Measurements from ENCODE around the gene PHACTR1. TPM values are rescaled to one million over a fixed set of nuclear protein-coding genes. Genes with fewer than 3 reads are reported as not detected.

Gene PHACTR1
- total RNA-seq, 6 experiments from 2014 or later, result 0.20 to 3.5 (median 0.93) TPM

DNA sequence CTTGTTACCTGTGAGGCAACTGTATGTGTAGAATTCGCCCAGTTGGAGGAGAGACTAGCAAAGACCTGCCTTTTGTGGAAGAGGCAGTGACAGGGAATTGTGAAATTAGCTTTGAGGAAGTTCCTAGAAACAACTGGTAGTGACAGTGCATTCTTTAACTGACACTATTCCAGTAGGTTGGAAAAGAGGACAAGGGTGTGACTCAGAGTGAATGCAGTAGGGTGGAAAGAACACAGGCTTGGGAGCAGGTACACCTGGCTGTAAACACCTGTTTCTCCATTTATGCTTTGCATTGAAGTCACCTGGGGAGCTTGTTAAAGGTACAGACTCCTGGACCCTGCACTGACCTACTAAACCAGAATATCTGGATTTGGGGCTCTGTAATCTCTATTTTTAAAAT is 295.7 kb downstream of the PHACTR1 start:
- Histone ChIP-seq H3K27me3 (peaks cover 0 to 12% of the 10 kb centered on the region in 2 donors), H3K36me3 (no peaks in the 10 kb centered on the region), H3K9me3 (no peaks in the 10 kb centered on the region), H3K27ac (no peak overlapping the region), H3K4me1 (peaks cover 0 to 7% (median 0%) of the 10 kb centered on the region in 4 donors), H3K4me3 (no peak overlapping the region)
- ATAC-seq, result peak in 3 of 4 donors; percentile 17 to 54 (median 54)
- intact Hi-C loops (cut with DNase I), result no loop called here
- no peak for TF ChIP-seq POLR2A (IDR thresholded peaks at IDR 0.05)
- TF ChIP-seq, protein P1, sequence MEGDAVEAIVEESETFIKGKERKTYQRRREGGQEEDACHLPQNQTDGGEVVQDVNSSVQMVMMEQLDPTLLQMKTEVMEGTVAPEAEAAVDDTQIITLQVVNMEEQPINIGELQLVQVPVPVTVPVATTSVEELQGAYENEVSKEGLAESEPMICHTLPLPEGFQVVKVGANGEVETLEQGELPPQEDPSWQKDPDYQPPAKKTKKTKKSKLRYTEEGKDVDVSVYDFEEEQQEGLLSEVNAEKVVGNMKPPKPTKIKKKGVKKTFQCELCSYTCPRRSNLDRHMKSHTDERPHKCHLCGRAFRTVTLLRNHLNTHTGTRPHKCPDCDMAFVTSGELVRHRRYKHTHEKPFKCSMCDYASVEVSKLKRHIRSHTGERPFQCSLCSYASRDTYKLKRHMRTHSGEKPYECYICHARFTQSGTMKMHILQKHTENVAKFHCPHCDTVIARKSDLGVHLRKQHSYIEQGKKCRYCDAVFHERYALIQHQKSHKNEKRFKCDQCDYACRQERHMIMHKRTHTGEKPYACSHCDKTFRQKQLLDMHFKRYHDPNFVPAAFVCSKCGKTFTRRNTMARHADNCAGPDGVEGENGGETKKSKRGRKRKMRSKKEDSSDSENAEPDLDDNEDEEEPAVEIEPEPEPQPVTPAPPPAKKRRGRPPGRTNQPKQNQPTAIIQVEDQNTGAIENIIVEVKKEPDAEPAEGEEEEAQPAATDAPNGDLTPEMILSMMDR (IDR thresholded peaks at IDR 0.05), result no peak
- no peak for DNase-seq
- 22% methylated on average over 1 of the region's 1 CpG for WGBS (ENCODE audit: insufficient coverage, low coverage, low lambda C conversion rate, missing lambda C conversion rate)

DNA sequence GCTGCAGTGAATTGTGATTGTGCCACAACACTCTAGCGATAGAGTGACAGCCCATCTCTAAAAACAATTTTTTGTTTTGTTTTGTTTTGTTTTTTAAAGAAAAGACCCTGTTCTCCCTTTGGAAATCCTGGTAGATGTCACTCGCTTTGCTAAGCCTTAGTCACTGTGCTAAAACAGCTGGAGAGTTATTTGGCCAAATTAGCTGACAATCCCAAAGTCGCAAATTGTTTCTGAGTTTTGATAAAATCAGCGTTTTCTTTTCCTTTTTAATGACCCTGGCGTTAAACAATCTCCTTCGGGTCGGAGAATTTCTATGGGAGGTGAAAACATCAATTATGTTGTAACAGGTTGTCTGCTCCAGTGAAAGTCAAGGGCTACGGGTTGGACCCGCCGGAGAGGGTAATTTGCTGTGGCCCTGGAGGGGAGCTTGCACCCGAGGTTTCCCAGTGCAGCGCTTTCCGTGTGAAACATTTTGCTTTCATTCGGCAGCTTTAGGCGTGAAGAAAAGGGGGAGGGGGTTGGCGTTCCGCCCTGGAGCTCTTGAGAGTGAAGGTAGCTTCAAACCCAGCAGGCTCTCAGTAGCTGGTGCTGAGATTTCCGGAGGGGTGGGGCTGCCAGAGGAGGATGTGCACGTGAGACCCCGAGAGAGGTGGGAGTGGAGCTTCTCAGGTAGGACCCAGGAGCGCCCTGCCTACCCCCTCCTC is 296.6 kb downstream of the PHACTR1 start:
- DNase-seq (peak in 1 of 3 donors; percentile 26), ATAC-seq (peak; percentile 21 to 44 (median 26))
- intact Hi-C loops (cut with DNase I), result no loop called here
- H3K27ac ChIP-seq, result no peak overlapping the region
- H3K4me3 ChIP-seq, result peak overlapping the region; percentile 14 to 42 (median 19)
- no peaks in the 10 kb centered on the region for H3K9me3 ChIP-seq
- TF ChIP-seq, protein P1 (IDR thresholded peaks at IDR 0.05), result no peak
- no peak for TF ChIP-seq POLR2A (IDR thresholded peaks at IDR 0.05)
- H3K36me3 ChIP-seq, result no peaks in the 10 kb centered on the region
- peaks cover 0 to 7% (median 0%) of the 10 kb centered on the region in 4 donors for H3K4me1 ChIP-seq
- WGBS (ENCODE audit: insufficient coverage, low coverage, low lambda C conversion rate, missing lambda C conversion rate), result 5% methylated on average over 20 of the region's 21 CpGs
- H3K27me3 ChIP-seq, result peaks cover 0 to 12% of the 10 kb centered on the region in 2 donors

DNA sequence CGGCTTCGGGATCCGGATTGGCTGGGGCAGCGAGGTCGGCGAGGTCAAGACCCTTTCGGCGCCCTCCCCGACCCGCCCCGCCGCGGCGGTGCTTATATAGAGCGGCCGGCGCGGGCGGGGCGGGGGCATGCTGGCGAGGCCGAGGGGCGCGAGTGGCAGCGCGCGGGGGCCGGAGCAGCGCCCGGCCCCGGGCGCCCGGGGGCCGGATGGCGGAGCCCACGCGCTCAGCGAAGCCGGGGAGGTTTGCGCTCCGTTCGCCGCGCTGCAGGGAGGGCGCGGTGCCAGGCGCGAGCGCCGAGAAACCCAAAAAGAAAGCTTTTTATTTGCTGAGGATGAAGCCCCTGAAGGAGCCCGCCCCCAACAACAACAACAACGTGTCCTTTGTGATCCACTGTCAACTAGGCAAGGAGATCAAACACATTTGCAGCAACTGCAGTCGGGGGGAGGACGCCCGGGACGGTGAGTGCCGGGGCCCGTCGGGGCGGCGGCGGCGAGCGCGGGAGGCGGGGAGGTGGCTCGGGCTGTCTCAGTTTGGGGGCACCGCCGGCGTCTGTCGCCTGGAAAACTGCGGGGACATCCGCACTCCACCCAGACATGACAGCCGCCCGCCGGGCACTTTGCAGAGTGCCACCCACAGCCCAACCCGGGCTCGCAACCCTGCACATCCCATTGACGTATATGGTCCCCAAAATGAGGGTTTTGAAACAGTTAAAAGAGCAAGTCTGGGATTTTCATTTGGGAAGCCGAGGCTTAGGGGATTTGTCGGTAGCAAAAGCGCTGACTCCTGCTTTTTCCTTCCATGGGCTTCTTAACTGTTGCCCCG is 297.3 kb downstream of the PHACTR1 start:
- Histone ChIP-seq H3K36me3 (no peaks in the 10 kb centered on the region), H3K27ac (no peak overlapping the region), H3K27me3 (peaks cover 0 to 12% of the 10 kb centered on the region in 2 donors), H3K4me1 (peaks cover 0 to 7% (median 0%) of the 10 kb centered on the region in 4 donors), H3K4me3 (peak overlapping the region; percentile 14 to 42 (median 19)), H3K9me3 (no peaks in the 10 kb centered on the region)
- intact Hi-C loops (cut with DNase I), result no loop called here
- ATAC-seq (peak; percentile 10 to 43 (median 22)), DNase-seq (no peak)
- WGBS (ENCODE audit: insufficient coverage, low coverage, low lambda C conversion rate, missing lambda C conversion rate), result 4% methylated on average over 25 of the region's 83 CpGs
- no peak for TF ChIP-seq POLR2A (IDR thresholded peaks at IDR 0.05)
- TF ChIP-seq, protein P1 (IDR thresholded peaks at IDR 0.05), result no peak

DNA sequence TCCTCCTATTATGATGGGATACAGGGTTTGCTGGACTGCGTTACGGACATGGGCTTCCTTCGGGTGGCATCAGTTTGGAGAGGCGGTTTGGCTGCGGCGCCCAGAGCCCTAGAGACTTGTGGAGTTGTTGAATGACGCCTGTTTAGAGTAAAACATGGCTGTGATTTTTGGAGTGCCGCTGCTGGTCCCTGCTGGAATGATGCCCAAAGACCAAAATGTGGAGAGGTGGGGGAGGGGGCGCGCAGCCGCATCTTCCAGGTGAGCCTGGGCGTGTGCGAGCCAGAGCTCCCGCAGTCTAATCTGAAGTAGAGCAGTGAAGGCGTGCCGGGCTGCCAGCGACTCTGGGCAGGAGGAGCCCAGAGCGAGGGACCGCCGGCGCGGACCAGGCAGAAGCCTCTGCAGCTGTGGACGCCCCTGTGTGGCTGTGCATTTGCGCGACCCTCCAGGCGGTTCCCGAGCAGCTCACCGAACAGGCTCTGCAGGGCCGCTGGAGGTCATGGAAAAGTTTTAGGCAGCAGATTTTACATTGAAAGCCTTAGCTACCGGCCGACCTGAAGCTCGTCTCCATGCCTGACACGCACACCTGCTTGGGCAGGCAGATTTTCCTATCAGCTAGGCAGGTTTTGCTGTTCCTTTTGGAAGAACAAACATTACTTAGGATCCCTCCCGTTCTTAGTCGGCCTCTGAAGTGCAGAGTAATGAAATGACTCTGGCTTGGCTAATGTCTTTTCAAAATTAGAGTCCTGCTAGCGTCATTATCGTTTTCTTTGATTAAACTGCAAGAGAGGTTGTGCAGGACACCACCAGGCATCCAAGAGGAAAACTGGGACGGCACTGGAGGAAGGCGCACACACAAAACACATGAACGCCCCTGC is 298.2 kb downstream of the PHACTR1 start:
- Histone ChIP-seq H3K36me3 (no peaks in the 10 kb centered on the region), H3K27me3 (peaks cover 0 to 12% of the 10 kb centered on the region in 2 donors), H3K9me3 (no peaks in the 10 kb centered on the region), H3K4me3 (peak overlapping the region in 1 of 3 donors; percentile 42), H3K27ac (no peak overlapping the region), H3K4me1 (peaks cover 0 to 7% (median 0%) of the 10 kb centered on the region in 4 donors)
- peak in 2 of 4 donors; percentile 30 to 31 for ATAC-seq
- DNase-seq, result no peak
- TF ChIP-seq, protein P1 (IDR thresholded peaks at IDR 0.05), result no peak
- TF ChIP-seq POLR2A (IDR thresholded peaks at IDR 0.05), result no peak
- WGBS (ENCODE audit: insufficient coverage, low coverage, low lambda C conversion rate, missing lambda C conversion rate), result 29% methylated on average over 21 of the region's 40 CpGs
- intact Hi-C loops (cut with DNase I), result no loop called here
